B cell (primary cell): ENCODE results near the gene SELENOS. TPM values are rescaled to one million over a fixed set of nuclear protein-coding genes. Genes with fewer than 3 reads are reported as not detected.

ENCODE experiments used
- ATAC-seq: fragments of 200-7000 bp; cut with Tn5 transposase; one replicate; pipeline ENCODE4 v1.10.0; 2021; ENCODE audit warnings: low read depth, mild to moderate bottlenecking, moderate number of reproducible peaks, moderate library complexity
- CTCF ChIA-PET: fragments of 350-600 bp; sonication (Branson Sonifier 250); formaldehyde crosslinking; loops from one replicate; lab custom pipeline; 2021; ENCODE audit warnings: antibody characterized with exemption, inconsistent platforms; lab: Charles Lee
- POLR2A ChIA-PET: fragments of 350-600 bp; sonication (Branson Sonifier 250); formaldehyde crosslinking; loops from one replicate; lab custom pipeline; 2021; ENCODE audit warnings: antibody characterized with exemption; lab: Charles Lee
- DNase-seq: peaks from one replicate; pipeline ENCODE4 v3.0.0; 2013
- H2AFZ ChIP-seq: 2 replicates; pipeline ENCODE4 v1.6.1; 2012; ENCODE audit warnings: mild to moderate bottlenecking, low read depth, low read length; ENCODE audit not compliant: insufficient read depth, poor library complexity, severe bottlenecking
- H3K27ac ChIP-seq, 2 donors: 1 replicate in 1 of 2; 2 replicates in 1 of 2; pipeline ENCODE4 v1.5.1; 2012 to 2013; ENCODE audit warnings: low read length in 2 of 2, mild to moderate bottlenecking in 2 of 2, moderate library complexity in 1 of 2
- H3K27me3 ChIP-seq, 4 experiments: fragments of 200-600 bp in 1 of 4; sonication (generic) in 1 of 4; replicated peaks in 1 of 4; 1 replicate in 2 of 4; 2 replicates in 2 of 4; pipeline versions ENCODE4 v1.6.1 to v1.7.0; 2013 to 2016; ENCODE audit warnings: low read length in 3 of 4, mild to moderate bottlenecking in 2 of 4, mixed read lengths in 1 of 4, moderate library complexity in 1 of 4; ENCODE audit not compliant: insufficient read depth in 4 of 4, control insufficient read depth in 3 of 4; ENCODE audit errors: control extremely low read depth in 1 of 4
- H3K36me3 ChIP-seq, 2 experiments: replicated peaks in 1 of 2; 1 replicate in 1 of 2; 2 replicates in 1 of 2; pipeline versions ENCODE4 v1.6.1 to v1.7.1; 2013; ENCODE audit warnings: low read length in 1 of 2; ENCODE audit not compliant: insufficient read depth in 2 of 2, control insufficient read depth in 1 of 2; ENCODE audit errors: control extremely low read depth in 1 of 2, extremely low read depth in 1 of 2
- H3K4me1 ChIP-seq, 2 donors: fragments of 200-600 bp in 1 of 2; sonication (generic) in 1 of 2; 1 replicate in 1 of 2; 2 replicates in 1 of 2; pipeline versions ENCODE4 v1.5.1 to v1.6.1; 2013 to 2017; ENCODE audit warnings: low read length in 2 of 2; ENCODE audit not compliant: control insufficient read depth in 2 of 2, insufficient read depth in 2 of 2
- H3K4me2 ChIP-seq: replicated peaks from 2 replicates; pipeline ENCODE3; 2012; ENCODE audit warnings: mild to moderate bottlenecking, low read depth, low read length; ENCODE audit not compliant: poor library complexity, severe bottlenecking
- H3K4me3 ChIP-seq, 5 experiments: fragments of 200-600 bp in 1 of 5; sonication (generic) in 1 of 5; 1 replicate in 3 of 5; 2 replicates in 2 of 5; pipeline versions ENCODE4 v1.5.1 to v1.7.0; 2011 to 2016; ENCODE audit warnings: low read length in 4 of 5, mild to moderate bottlenecking in 4 of 5, low read depth in 2 of 5, control low read depth in 1 of 5, moderate library complexity in 1 of 5; ENCODE audit not compliant: insufficient read depth in 1 of 5; ENCODE audit errors: control extremely low read depth in 1 of 5, extremely low read depth in 1 of 5
- H3K79me2 ChIP-seq: fragments of 200-600 bp; sonication (generic); one replicate; pipeline ENCODE4 v1.6.0; 2016; ENCODE audit warnings: low read length; ENCODE audit not compliant: control insufficient read depth, insufficient read depth
- H3K9ac ChIP-seq: fragments of 200-600 bp; sonication (generic); 2 replicates; pipeline ENCODE4 v1.6.1; 2017; ENCODE audit warnings: mild to moderate bottlenecking, low read length, moderate library complexity
- H3K9me3 ChIP-seq, 3 donors: one replicate each; pipeline versions ENCODE4 v1.6.1 to v1.7.1; 2013; ENCODE audit warnings: low read length in 2 of 3; ENCODE audit not compliant: control insufficient read depth in 2 of 3, insufficient read depth in 1 of 3; ENCODE audit errors: control extremely low read depth in 1 of 3
- H4K20me1 ChIP-seq: 2 replicates; pipeline ENCODE4 v1.6.0; 2012; ENCODE audit warnings: mild to moderate bottlenecking, low read length; ENCODE audit not compliant: insufficient read depth, control insufficient read depth, poor library complexity, severe bottlenecking
- H3K27ac Mint-ChIP-seq: one replicate; pipeline ENCODE4 v1.8.0; 2021; ENCODE audit warnings: mixed read lengths
- H3K27me3 Mint-ChIP-seq: one replicate; pipeline ENCODE4 v1.8.0; 2021; ENCODE audit warnings: mixed read lengths
- H3K4me1 Mint-ChIP-seq: one replicate; pipeline ENCODE4 v1.8.0; 2021; ENCODE audit warnings: mixed read lengths
- H3K4me3 Mint-ChIP-seq: one replicate; pipeline ENCODE4 v1.8.0; 2021; ENCODE audit warnings: mixed read lengths
- H3K9me3 Mint-ChIP-seq: one replicate; pipeline ENCODE4 v1.8.0; 2022; ENCODE audit warnings: mixed read lengths; ENCODE audit not compliant: insufficient read depth
- EZH2 ChIP-seq: IDR thresholded peaks from 2 replicates; pipeline ENCODE4 v1.6.1; 2012; ENCODE audit warnings: borderline replicate concordance, low read depth, mild to moderate bottlenecking, moderate library complexity, low read length; ENCODE audit not compliant: insufficient read depth, poor library complexity, severe bottlenecking
- WGBS: methylation state at CpG from one replicate; pipeline ENCODE4 v1.1.5; 2013; ENCODE audit warnings: missing lambda C conversion rate; ENCODE audit not compliant: insufficient coverage; 5-methylcytosine and 5-hydroxymethylcytosine counted together
- intact Hi-C: fragments of 100-400 bp; cut with micrococcal nuclease; formaldehyde crosslinking; loops from one replicate; pipeline ENCODE4 v1.10.0; 2022
- polyA plus RNA-seq: library from polyadenylated mRNA; depleted of rRNA; stranded (reverse); fragments of >200 nt; gene quantifications from 2 replicates; pipeline ENCODE4 v1.2.3, GENCODE V29; 2012
- total RNA-seq, 2 donors: library from RNA; stranded (reverse); fragments of 120-200 nt in 1 of 2; gene quantifications; 1 replicate in 1 of 2; 2 replicates in 1 of 2; pipeline versions ENCODE4 v1.2.3 to v1.2.4, GENCODE V29; 2013 to 2022
- TF ChIP-seq, protein P1 (sequence below): fragments of 200-600 bp; IDR thresholded peaks from one replicate; pipeline ENCODE4 v1.8.0; 2022; ENCODE audit warnings: antibody characterized with exemption, mild to moderate bottlenecking

Gene SELENOS
- total and polyA plus RNA-seq, 2 donors (not counting 1 experiment from before 2014, with no cell fraction given) = 14.2 to 26.8 TPM

DNA sequence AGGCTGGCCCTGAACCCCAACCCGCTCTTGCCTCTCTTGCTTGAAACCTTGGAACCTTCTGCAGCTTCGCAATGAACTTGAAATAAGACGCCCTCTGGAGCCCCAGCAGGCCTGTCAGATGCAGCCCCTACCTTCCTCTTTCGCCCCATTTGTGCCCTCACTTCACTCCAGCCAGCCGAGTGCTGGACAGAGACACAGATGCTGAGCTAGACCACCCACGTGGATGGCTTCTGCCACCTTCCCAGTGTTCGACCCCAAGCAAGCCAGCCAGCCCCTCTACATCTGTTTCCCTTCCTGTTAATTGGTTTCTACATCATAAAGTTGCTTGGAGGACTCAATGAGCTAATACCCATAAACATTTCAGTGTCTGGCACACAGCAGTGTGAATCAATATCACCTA, 41.6 kb upstream of the SELENOS start:
- Histone ChIP-seq H3K4me3 (no peak overlapping the region), H3K4me1 (peaks cover 7 to 9% of the 10 kb centered on the region in 2 donors), H3K9ac (no peak overlapping the region), H3K36me3 (no peaks in the 10 kb centered on the region), H2AFZ (no peak overlapping the region), H3K79me2 (no peaks in the 10 kb centered on the region), H3K27me3 (peaks cover 0 to 32% (median 11%) of the 10 kb centered on the region in 4 experiments), H3K27ac (no peak overlapping the region), H4K20me1 (no peaks in the 10 kb centered on the region), H3K9me3 (peaks cover 0 to 12% (median 0%) of the 10 kb centered on the region in 3 donors), H3K4me2 (no peak overlapping the region)
- Mint-ChIP-seq H3K4me3 (no peak overlapping the region), H3K4me1 (peaks cover 6% of the 10 kb centered on the region), H3K27me3 (peaks cover 49% of the 10 kb centered on the region), H3K9me3 (no peaks in the 10 kb centered on the region), H3K27ac (no peak overlapping the region)
- no peak for DNase-seq
- no peak for ATAC-seq
- ChIA-PET CTCF (interaction anchor here (1.0 kb wide), 1 partner anchor 323 kb away, joined by 4 read pairs; no protein-coding TSS in a partner anchor), POLR2A (no interaction called here)
- TF ChIP-seq, protein P1, sequence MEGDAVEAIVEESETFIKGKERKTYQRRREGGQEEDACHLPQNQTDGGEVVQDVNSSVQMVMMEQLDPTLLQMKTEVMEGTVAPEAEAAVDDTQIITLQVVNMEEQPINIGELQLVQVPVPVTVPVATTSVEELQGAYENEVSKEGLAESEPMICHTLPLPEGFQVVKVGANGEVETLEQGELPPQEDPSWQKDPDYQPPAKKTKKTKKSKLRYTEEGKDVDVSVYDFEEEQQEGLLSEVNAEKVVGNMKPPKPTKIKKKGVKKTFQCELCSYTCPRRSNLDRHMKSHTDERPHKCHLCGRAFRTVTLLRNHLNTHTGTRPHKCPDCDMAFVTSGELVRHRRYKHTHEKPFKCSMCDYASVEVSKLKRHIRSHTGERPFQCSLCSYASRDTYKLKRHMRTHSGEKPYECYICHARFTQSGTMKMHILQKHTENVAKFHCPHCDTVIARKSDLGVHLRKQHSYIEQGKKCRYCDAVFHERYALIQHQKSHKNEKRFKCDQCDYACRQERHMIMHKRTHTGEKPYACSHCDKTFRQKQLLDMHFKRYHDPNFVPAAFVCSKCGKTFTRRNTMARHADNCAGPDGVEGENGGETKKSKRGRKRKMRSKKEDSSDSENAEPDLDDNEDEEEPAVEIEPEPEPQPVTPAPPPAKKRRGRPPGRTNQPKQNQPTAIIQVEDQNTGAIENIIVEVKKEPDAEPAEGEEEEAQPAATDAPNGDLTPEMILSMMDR = no peak
- 53% methylated on average over 7 of the region's 7 CpGs for WGBS
- intact Hi-C loops = no loop called here

DNA sequence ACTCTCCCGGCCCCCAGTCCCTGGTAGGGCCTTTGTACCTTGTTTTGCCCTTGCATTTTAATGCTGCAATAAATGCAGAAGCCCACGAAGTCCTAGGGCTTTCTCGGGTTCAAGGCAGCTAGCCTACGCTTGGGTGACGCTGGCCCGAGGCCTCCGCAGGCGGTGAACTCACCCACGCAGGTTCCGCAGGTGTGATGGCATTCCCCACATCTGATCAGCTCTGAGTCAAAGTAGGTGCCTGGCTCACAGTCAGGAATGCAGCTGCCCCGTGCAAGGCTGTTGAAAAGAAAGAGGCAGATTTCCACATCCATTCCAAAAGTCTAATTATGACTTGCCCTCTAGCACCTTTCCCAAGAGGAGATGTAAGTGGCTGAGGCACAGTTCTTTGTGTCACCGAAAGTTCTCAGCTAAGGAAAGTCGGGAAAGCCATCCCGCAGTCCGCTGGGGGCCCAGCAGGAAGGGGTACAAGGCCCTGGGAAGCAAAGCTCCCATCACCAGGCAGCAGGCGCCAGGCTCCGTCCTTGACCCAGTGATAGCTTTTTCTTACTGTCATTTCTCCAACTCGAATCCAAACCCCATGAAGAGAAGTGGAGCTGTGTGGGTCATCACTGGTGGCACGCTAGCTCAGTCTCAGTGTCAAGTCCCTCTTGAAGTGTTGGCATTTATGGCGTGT, 41.0 kb upstream of the SELENOS start:
- ChIA-PET CTCF (interaction anchor here (1.0 to 1.7 kb wide), 2 partner anchors 15 to 323 kb away, joined by 4 to 7 read pairs; no protein-coding TSS in a partner anchor), POLR2A (no interaction called here)
- H3K27ac Mint-ChIP-seq = no peak overlapping the region
- H4K20me1 ChIP-seq = no peaks in the 10 kb centered on the region
- H3K4me2 ChIP-seq = no peak overlapping the region
- ATAC-seq (no peak), DNase-seq (no peak)
- peaks cover 51% of the 10 kb centered on the region for H3K27me3 Mint-ChIP-seq
- peaks cover 6% of the 10 kb centered on the region for H3K4me1 Mint-ChIP-seq
- no peak for TF ChIP-seq EZH2
- TF ChIP-seq, protein P1 = no peak
- H3K4me1 ChIP-seq = peaks cover 7 to 9% of the 10 kb centered on the region in 2 donors
- H3K36me3 ChIP-seq = no peaks in the 10 kb centered on the region
- H3K4me3 Mint-ChIP-seq = no peak overlapping the region
- no peak overlapping the region for H3K9ac ChIP-seq
- intact Hi-C loops = no loop called here
- H3K4me3 ChIP-seq = no peak overlapping the region
- no peak overlapping the region for H2AFZ ChIP-seq
- H3K27me3 ChIP-seq = peaks cover 0 to 32% (median 11%) of the 10 kb centered on the region in 4 experiments
- no peaks in the 10 kb centered on the region for H3K9me3 Mint-ChIP-seq
- 86% methylated on average over 19 of the region's 20 CpGs for WGBS
- peaks cover 0 to 12% (median 0%) of the 10 kb centered on the region in 3 donors for H3K9me3 ChIP-seq
- no peak overlapping the region for H3K27ac ChIP-seq
- H3K79me2 ChIP-seq = no peaks in the 10 kb centered on the region
